H1 (cell line): ENCODE data around the gene GAS2L1. TPM values are rescaled to one million over a fixed set of nuclear protein-coding genes. Genes with fewer than 3 reads are reported as not detected.

Experiments
- CTCF ChIA-PET: fragments of 300-600 bp; sonication (Branson Sonifier 250); formaldehyde crosslinking; loops from one replicate; lab custom pipeline; 2021; ENCODE audit not compliant: partially characterized antibody; lab: Charles Lee
- POLR2A ChIA-PET: fragments of 300-600 bp; sonication (Branson Sonifier 250); formaldehyde crosslinking; loops from one replicate; lab custom pipeline; 2021; ENCODE audit warnings: inconsistent platforms; ENCODE audit not compliant: partially characterized antibody; lab: Charles Lee
- DNase-seq, 2 experiments: peaks; one replicate each; pipeline versions ENCODE4 v3.0.0 to v3.0.0-alpha.2; 2010 to 2022; ENCODE audit warnings: low spot score in 2 of 2, low read depth in 1 of 2, mixed read lengths in 1 of 2
- FAIRE-seq: peaks from 2 replicates; lab custom pipeline; 2011; peaks lifted over from hg19 to GRCh38; lab: Jason Lieb, UNC
- H2AFZ ChIP-seq: 2 replicates; pipeline ENCODE4 v1.8.1; 2012; ENCODE audit warnings: low read length, inconsistent platforms
- H2AK5ac ChIP-seq: 2 replicates; pipeline ENCODE4 v1.6.1; 2013; ENCODE audit warnings: low read depth, low read length
- H2BK120ac ChIP-seq: replicated peaks from 2 replicates; pipeline ENCODE3; 2013; ENCODE audit warnings: low read depth, low read length, inconsistent platforms
- H2BK12ac ChIP-seq: 2 replicates; pipeline ENCODE4 v1.6.1; 2013; ENCODE audit warnings: low read depth, low read length
- H2BK15ac ChIP-seq: 2 replicates; pipeline ENCODE4 v1.6.1; 2013; ENCODE audit warnings: low read length
- H2BK20ac ChIP-seq: 2 replicates; pipeline ENCODE4 v1.6.1; 2013; ENCODE audit warnings: low read length
- H2BK5ac ChIP-seq: 2 replicates; pipeline ENCODE4 v1.6.1; 2013; ENCODE audit warnings: low read depth, low read length
- H3K14ac ChIP-seq: 2 replicates; pipeline ENCODE4 v1.6.1; 2013; ENCODE audit warnings: inconsistent platforms; ENCODE audit not compliant: insufficient read length
- H3K18ac ChIP-seq: 2 replicates; pipeline ENCODE4 v1.6.1; 2013; ENCODE audit warnings: low read length; ENCODE audit errors: extremely low read depth
- H3K23ac ChIP-seq: 2 replicates; pipeline ENCODE4 v1.6.1; 2013; ENCODE audit warnings: inconsistent platforms; ENCODE audit not compliant: insufficient read length
- H3K23me2 ChIP-seq: 2 replicates; pipeline ENCODE4 v1.6.1; 2013; ENCODE audit warnings: low read depth, low read length
- H3K27ac ChIP-seq: 2 replicates; pipeline ENCODE4 v1.6.1; 2011; ENCODE audit warnings: low read depth, low read length, inconsistent platforms
- H3K27me3 ChIP-seq, 4 experiments: replicated peaks in 1 of 4; 1 replicate in 1 of 4; 2 replicates in 3 of 4; pipeline versions ENCODE4 v1.6.1 to v1.8.1; 2011 to 2013; ENCODE audit warnings: low read length in 3 of 4, mild to moderate bottlenecking in 3 of 4, inconsistent platforms in 2 of 4, mixed read lengths in 2 of 4, moderate library complexity in 1 of 4; ENCODE audit not compliant: control insufficient read depth in 3 of 4, insufficient read depth in 3 of 4; ENCODE audit errors: extremely low read depth in 1 of 4
- H3K36me3 ChIP-seq, 4 experiments: 2 replicates each; pipeline versions ENCODE4 v1.6.1 to v1.8.1; 2011 to 2013; ENCODE audit warnings: mild to moderate bottlenecking in 4 of 4, low read length in 3 of 4, moderate library complexity in 2 of 4, control low read depth in 1 of 4, inconsistent platforms in 1 of 4; ENCODE audit not compliant: insufficient read depth in 4 of 4, control insufficient read depth in 2 of 4
- H3K4ac ChIP-seq: replicated peaks from 2 replicates; pipeline ENCODE3; 2013; ENCODE audit warnings: low read length, low read depth, mixed read lengths, inconsistent platforms; ENCODE audit not compliant: insufficient read length
- H3K4me1 ChIP-seq, 4 experiments: replicated peaks in 1 of 4; 1 replicate in 1 of 4; 2 replicates in 3 of 4; pipeline versions ENCODE4 v1.6.1 to v1.8.1; 2011 to 2013; ENCODE audit warnings: low read length in 3 of 4, inconsistent platforms in 2 of 4, mixed read lengths in 1 of 4; ENCODE audit not compliant: insufficient read depth in 4 of 4, control insufficient read depth in 3 of 4
- H3K4me2 ChIP-seq, 2 experiments: 2 replicates each; pipeline versions ENCODE4 v1.6.1 to v1.8.1; 2011 to 2013; ENCODE audit warnings: low read depth in 2 of 2, low read length in 2 of 2, control low read depth in 1 of 2, inconsistent platforms in 1 of 2, mild to moderate bottlenecking in 1 of 2; ENCODE audit not compliant: insufficient read depth in 1 of 2
- H3K4me3 ChIP-seq, 4 experiments: fragments of 200-600, 300-600 bp in 1 of 4; sonication (generic), shearing (Covaris generic), sonication (Bioruptor Twin) in 1 of 4; 2 replicates each; pipeline versions ENCODE4 v1.5.1 to v1.8.1; 2011 to 2016; ENCODE audit warnings: low read length in 4 of 4, low read depth in 3 of 4, control low read depth in 2 of 4, inconsistent platforms in 2 of 4, mild to moderate bottlenecking in 2 of 4, mixed read lengths in 1 of 4, moderate library complexity in 1 of 4; ENCODE audit not compliant: insufficient read depth in 2 of 4; ENCODE audit errors: extremely low read depth in 1 of 4
- H3K56ac ChIP-seq: replicated peaks from 2 replicates; pipeline ENCODE3; 2013; ENCODE audit warnings: low read depth, mild to moderate bottlenecking, mixed read lengths, low read length, inconsistent platforms; ENCODE audit not compliant: insufficient read length
- H3K79me1 ChIP-seq: 2 replicates; pipeline ENCODE4 v1.6.1; 2013; ENCODE audit warnings: low read depth, low read length, control low read depth
- H3K79me2 ChIP-seq, 2 experiments: 2 replicates each; pipeline versions ENCODE4 v1.6.1 to v1.8.1; 2012 to 2013; ENCODE audit warnings: low read length in 2 of 2, mild to moderate bottlenecking in 2 of 2, inconsistent platforms in 1 of 2; ENCODE audit not compliant: insufficient read depth in 2 of 2, control insufficient read depth in 1 of 2
- H3K9ac ChIP-seq, 4 experiments: replicated peaks in 1 of 4; 1 replicate in 1 of 4; 2 replicates in 3 of 4; pipeline versions ENCODE4 v1.6.1 to v1.8.1; 2011 to 2013; ENCODE audit warnings: low read depth in 3 of 4, low read length in 3 of 4, control low read depth in 2 of 4, mild to moderate bottlenecking in 2 of 4, moderate library complexity in 2 of 4, inconsistent platforms in 1 of 4; ENCODE audit errors: extremely low read depth in 1 of 4
- H3K9me3 ChIP-seq, 2 experiments: 2 replicates each; pipeline versions ENCODE4 v1.6.1 to v1.8.1; 2012 to 2013; ENCODE audit warnings: mild to moderate bottlenecking in 2 of 2, moderate library complexity in 2 of 2, control low read depth in 1 of 2, inconsistent platforms in 1 of 2, low read depth in 1 of 2, low read length in 1 of 2, mixed read lengths in 1 of 2; ENCODE audit not compliant: insufficient read depth in 2 of 2
- H4K20me1 ChIP-seq, 2 experiments: replicated peaks in 1 of 2; 2 replicates each; pipeline versions ENCODE3 to v1.8.1; 2011 to 2013; ENCODE audit warnings: inconsistent platforms in 2 of 2, low read length in 2 of 2, mild to moderate bottlenecking in 1 of 2; ENCODE audit not compliant: insufficient read depth in 2 of 2, control insufficient read depth in 1 of 2
- H4K5ac ChIP-seq: 2 replicates; pipeline ENCODE4 v1.6.1; 2013; ENCODE audit warnings: low read length, low read depth, mixed read lengths, inconsistent platforms; ENCODE audit not compliant: insufficient read length
- H4K8ac ChIP-seq: 2 replicates; pipeline ENCODE4 v1.8.0; 2013; ENCODE audit warnings: mild to moderate bottlenecking, moderate library complexity, low read length, inconsistent platforms; ENCODE audit not compliant: insufficient read depth; ENCODE audit errors: extremely low read depth
- H4K91ac ChIP-seq: replicated peaks from 2 replicates; pipeline ENCODE3; 2013; ENCODE audit warnings: low read length, mixed read lengths, inconsistent platforms; ENCODE audit not compliant: insufficient read length
- ATF2 ChIP-seq: IDR thresholded peaks from 2 replicates; pipeline ENCODE4 v1.6.1; 2012; ENCODE audit warnings: low read length, inconsistent platforms
- BRCA1 ChIP-seq: IDR thresholded peaks from 2 replicates; pipeline ENCODE4 v1.6.1; 2012; ENCODE audit warnings: low read depth, low read length, improper control_type of control experiment
- CBX5 ChIP-seq: fragments of 300-800, 300-1000 bp; sonication (generic); IDR thresholded peaks from 2 replicates; pipeline ENCODE4 v1.7.1; 2016; ENCODE audit warnings: antibody characterized with exemption, low read length, low read depth
- CREB1 ChIP-seq: IDR thresholded peaks from 2 replicates; pipeline ENCODE4 v1.6.1; 2012; ENCODE audit warnings: inconsistent platforms
- CTBP2 ChIP-seq: IDR thresholded peaks from 2 replicates; pipeline ENCODE4 v1.7.0; 2011; ENCODE audit warnings: borderline replicate concordance, mild to moderate bottlenecking, moderate library complexity, mixed read lengths, low read length; ENCODE audit not compliant: insufficient read depth, insufficient read length
- GTF2F1 ChIP-seq: IDR thresholded peaks from 2 replicates; pipeline ENCODE4 v1.6.1; 2012; ENCODE audit warnings: low read depth, low read length, improper control_type of control experiment, borderline replicate concordance
- JUND ChIP-seq: IDR thresholded peaks from 2 replicates; pipeline ENCODE4 v1.6.1; 2011; ENCODE audit warnings: mild to moderate bottlenecking, improper control_type of control experiment, low read length
- POLR2A ChIP-seq, 2 experiments: IDR thresholded peaks; 1 replicate in 1 of 2; 2 replicates in 1 of 2; pipeline ENCODE4 v1.6.1; 2011; ENCODE audit warnings: low read depth in 2 of 2, low read length in 2 of 2, mild to moderate bottlenecking in 2 of 2; ENCODE audit errors: control extremely low read depth in 1 of 2
- RBBP5 ChIP-seq: IDR thresholded peaks from 2 replicates; pipeline ENCODE4 v1.7.1; 2012; ENCODE audit warnings: low read depth, mild to moderate bottlenecking, inconsistent platforms, low read length, moderate library complexity, borderline replicate concordance
- SP1 ChIP-seq: IDR thresholded peaks from 2 replicates; pipeline ENCODE4 v1.6.1; 2011; ENCODE audit warnings: low read depth, low read length
- TCF12 ChIP-seq: IDR thresholded peaks from 2 replicates; pipeline ENCODE4 v1.6.1; 2011; ENCODE audit warnings: low read depth, mild to moderate bottlenecking, low read length
- WGBS, 2 experiments: shearing (Covaris generic) in 1 of 2; methylation state at CpG; one replicate each; pipeline versions ENCODE4 v1.1.6 to v1.1.7; 2013 to 2015; ENCODE audit warnings: low lambda C conversion rate in 2 of 2, mixed read lengths in 2 of 2, inconsistent platforms in 1 of 2, low coverage in 1 of 2, missing lambda C conversion rate in 1 of 2; ENCODE audit not compliant: insufficient replicate concordance in 2 of 2, insufficient coverage in 1 of 2, insufficient read length in 1 of 2; ENCODE audit errors: extremely low coverage in 1 of 2, missing lambda C conversion rate in 1 of 2; 5-methylcytosine and 5-hydroxymethylcytosine counted together
- polyA plus RNA-seq, 7 experiments: library from polyadenylated mRNA; depleted of rRNA in 3 of 7; stranded (reverse) in 5 of 7; unstranded in 2 of 7; fragments of >200 nt in 5 of 7; fragments of 200-250 nt in 2 of 7; gene quantifications; 1 replicate in 5 of 7; 2 replicates in 1 of 7; 4 replicates in 1 of 7; pipeline versions ENCODE4 v1.2.1 to v1.2.3, GENCODE V29; 2011 to 2013; ENCODE audit warnings: missing spikeins in 2 of 7, mixed read lengths in 2 of 7
- total RNA-seq: library from RNA; stranded (reverse); fragmentation: NEBNext Ultra II Directional; extraction: Animal tissue kit (Norgen Biotek cat#: 25700); gene quantifications from 2 replicates; pipeline ENCODE4 v1.2.1, GENCODE V29; 2021

GAS2L1 gene
- total and polyA plus RNA-seq, 2 of the 8 experiments (the other 6 are each of a cell fraction or from before 2014, with no cell fraction given): 3.6 to 10.1 TPM

- DNase-seq (no peak), FAIRE-seq (no peak)
- no peak overlapping the region for H2AK5ac ChIP-seq
- H2BK12ac ChIP-seq: no peak overlapping the region
- no peak for TF ChIP-seq CREB1
- TF ChIP-seq RBBP5: no peak
- TF ChIP-seq BRCA1: no peak
- TF ChIP-seq TCF12: no peak
- no peak for TF ChIP-seq CTBP2
- TF ChIP-seq ATF2: no peak
- no peak for TF ChIP-seq SP1
- no peak for TF ChIP-seq CBX5
- no peak for TF ChIP-seq GTF2F1
- no peak for TF ChIP-seq POLR2A (IDR thresholded peaks at IDR 0.05; ENCODE audit: control extremely low read depth in 1 of 2, low read depth in 2 of 2, low read length in 2 of 2)
- no peak for TF ChIP-seq JUND
- H3K4ac ChIP-seq: no peak overlapping the region
- H3K36me3 ChIP-seq: peaks cover 19 to 45% (median 38%) of the 10 kb centered on the region in 4 experiments
- POLR2A ChIA-PET: no interaction called here
- WGBS, 2 experiments: 92% methylated on average over 18 of the region's 18 CpGs; no CpG with 5 or more reads in 1 of the 2 experiments
- H3K14ac ChIP-seq: no peak overlapping the region
- no peaks in the 10 kb centered on the region for H3K79me2 ChIP-seq
- no peak overlapping the region for H3K56ac ChIP-seq
- H2BK5ac ChIP-seq: no peak overlapping the region
- no peak overlapping the region for H2BK20ac ChIP-seq
- no peaks in the 10 kb centered on the region for H3K9me3 ChIP-seq
- no peak overlapping the region for H2BK120ac ChIP-seq
- no peak overlapping the region for H3K4me3 ChIP-seq
- H3K9ac ChIP-seq: no peak overlapping the region
- H3K79me1 ChIP-seq: no peaks in the 10 kb centered on the region
- no peaks in the 10 kb centered on the region for H3K23me2 ChIP-seq
- peaks cover 3 to 9% of the 10 kb centered on the region in 2 experiments for H4K20me1 ChIP-seq
- H4K8ac ChIP-seq: no peak overlapping the region
- H2BK15ac ChIP-seq: no peak overlapping the region
- CTCF ChIA-PET: interaction anchor here (0.6 to 2.4 kb wide), 2 partner anchors 10 to 11 kb away, joined by 3 to 8 read pairs; no protein-coding TSS in a partner anchor
- no peak overlapping the region for H3K23ac ChIP-seq
- no peak overlapping the region for H2AFZ ChIP-seq
- no peaks in the 10 kb centered on the region for H3K27me3 ChIP-seq
- no peak overlapping the region; the same call in 1 of the 2 replicates for H3K27ac ChIP-seq
- no peak overlapping the region for H3K4me2 ChIP-seq
- no peak overlapping the region for H3K18ac ChIP-seq
- no peak overlapping the region for H4K5ac ChIP-seq
- no peaks in the 10 kb centered on the region for H3K4me1 ChIP-seq
- no peak overlapping the region for H4K91ac ChIP-seq
These were observed 42.5 kb downstream of the GAS2L1 start for GRCh38 chr22:29348956-29349355.
